GM18505 (cell line): ENCODE data around the gene HIGD1A.

Experiments used
- ATAC-seq: cut with Tn5 transposase; IDR thresholded peaks from one replicate; pipeline ENCODE4 v1.9.1; 2021; ENCODE audit not compliant: unreplicated experiment
- POLR2A ChIP-seq: IDR thresholded peaks from 4 replicates; pipeline ENCODE4 v1.6.1; 2011; ENCODE audit warnings: borderline replicate concordance; ENCODE audit not compliant: insufficient read depth, insufficient read length; ENCODE audit errors: extremely low read depth

Gene HIGD1A

DNA sequence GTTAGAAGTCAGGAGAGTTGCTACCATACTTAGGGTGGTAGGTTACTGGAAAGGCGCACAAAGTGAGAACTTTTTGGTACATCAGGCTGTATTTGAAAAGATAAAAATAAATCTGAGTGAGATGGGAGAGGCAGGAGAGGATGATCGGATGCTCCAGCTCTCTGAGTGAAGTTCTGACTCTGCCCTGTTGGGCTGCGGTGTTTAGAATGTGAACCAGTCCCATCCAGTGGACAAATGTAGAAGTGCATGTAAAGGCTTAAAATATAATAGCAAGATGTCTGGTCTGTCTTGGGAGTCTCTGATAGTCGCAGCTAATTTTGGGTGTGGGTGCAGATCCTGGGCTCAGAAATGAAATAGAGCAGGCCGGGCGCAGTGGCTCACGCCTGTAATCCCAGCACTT, 35.3 kb upstream of the HIGD1A start:
- no peak for TF ChIP-seq POLR2A
- ATAC-seq: peak; percentile 90

DNA sequence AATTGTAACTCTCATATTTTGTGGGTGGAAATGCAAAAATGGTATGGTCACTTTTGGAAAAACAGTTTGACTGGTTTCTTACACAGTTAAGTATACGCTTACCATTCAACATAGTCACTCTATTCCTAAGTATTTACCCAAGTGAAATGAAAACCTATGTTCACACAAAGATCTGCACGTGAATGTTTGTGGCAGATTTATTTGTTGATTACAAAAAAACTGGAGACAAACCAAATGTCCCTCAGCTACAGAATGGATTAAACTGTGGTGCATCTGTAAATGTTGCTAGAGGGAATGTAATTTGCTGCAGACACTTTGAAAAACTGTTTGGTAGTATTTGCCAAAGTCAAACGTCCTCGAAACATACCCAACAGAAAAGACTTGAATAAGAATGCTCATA, 34.3 kb upstream of the HIGD1A start:
- no peak for ATAC-seq
- TF ChIP-seq POLR2A: no peak

DNA sequence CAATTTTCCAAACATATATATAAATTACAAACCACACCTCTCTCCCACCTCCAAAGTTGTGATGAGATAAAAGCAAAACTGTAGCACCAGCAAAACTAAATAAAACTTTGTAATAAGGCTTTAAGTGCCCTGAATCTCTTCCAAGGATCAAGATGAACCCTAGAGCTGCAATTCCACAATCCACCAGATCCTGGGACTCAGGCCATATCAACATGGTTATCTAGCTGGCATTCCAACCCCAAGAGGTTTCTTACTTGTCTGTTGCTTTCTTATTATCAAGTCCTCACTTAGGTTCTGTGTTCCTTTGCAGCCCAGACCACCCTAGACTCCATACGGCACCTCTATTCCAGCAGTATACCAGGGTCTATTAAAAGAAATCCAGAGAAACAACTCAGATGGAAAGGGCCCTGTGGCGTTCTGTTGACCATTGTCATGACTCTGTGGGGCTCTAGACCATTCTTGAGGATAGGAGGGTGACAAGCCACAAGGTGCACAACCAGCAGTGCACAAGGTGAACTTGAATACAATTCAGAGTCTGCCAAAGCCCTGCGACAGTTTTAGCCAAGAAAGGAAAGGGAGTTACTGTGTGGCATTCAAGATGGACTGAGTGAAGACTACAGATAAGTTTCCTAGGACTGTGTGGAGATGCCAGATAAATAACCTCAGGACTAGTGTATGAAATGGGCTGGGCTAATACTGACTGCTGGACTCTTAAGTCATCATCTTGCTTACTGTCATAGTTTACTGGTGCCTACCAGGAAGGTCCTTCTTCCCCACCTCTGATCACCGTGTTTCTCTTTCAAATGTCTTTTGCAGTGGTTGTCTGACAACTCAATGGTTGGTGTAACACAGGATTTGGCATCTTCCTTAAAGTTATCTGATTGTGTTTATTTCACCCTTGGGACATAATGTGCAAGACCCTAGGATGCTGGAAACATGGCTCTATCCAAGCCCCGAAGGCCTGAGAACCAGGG, 32.1 kb upstream of the HIGD1A start:
- TF ChIP-seq POLR2A: no peak
- ATAC-seq: no peak

DNA sequence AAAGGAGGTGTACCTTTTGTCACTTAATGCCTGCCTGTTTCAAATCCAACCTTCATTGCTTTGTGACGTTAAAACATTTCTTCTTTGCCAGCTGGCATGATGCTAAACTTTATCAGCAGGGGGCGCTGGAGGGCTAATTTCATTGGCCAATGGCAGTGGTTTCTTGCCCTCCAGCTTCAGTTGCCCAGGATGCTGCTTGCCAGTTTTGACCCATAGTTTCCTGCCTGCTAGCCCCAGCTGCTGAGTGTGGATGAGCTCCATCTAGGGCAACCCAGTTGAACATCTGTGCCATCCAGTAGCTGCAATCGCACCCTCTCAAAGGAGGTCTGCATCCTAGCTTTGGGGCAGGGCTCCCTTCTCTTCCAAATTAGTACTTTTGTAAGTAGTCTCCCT, 27.0 kb upstream of the HIGD1A start:
- no peak for ATAC-seq
- TF ChIP-seq POLR2A: no peak

DNA sequence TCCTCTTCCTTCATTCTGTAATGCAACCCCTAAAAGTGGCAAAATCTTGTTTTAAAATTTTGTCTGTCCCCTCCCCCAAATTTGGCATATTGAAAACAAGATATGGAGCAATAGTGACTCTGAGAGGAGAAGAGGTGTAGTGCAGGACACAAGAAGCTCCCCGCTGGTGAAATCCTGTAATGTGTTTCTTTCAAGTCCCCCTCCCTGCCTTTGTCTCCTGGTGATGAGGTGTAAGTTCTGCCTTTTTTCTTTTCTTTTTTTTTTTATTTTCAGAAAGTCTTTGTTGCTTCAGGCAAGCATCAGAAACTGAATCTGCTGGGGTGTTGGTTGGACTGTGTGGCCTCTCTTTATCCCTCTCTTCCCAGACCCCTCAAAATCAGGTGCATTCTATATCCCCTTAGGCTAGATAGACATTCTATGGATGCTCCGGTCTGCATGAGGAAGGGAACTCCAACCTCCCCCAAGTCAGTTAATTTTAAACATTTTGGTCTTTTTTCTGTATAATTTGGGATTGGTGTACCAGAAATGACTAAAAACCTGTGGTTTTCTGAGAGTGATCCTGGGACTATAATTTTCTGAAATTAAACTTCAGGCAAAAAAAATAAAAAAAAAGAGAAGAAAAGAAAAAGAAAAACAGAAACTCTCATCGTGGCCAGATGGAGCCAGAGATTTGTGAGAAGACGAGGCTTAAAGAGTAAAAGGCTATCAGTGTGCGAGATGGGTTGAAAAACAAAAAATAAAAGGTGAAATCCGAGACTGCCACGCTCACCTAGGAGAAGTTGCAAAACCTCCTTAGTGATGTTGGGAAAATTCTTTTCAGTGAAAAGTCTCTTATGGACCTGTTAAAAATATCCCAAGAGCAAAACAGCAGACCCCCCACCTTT, 26.4 kb upstream of the HIGD1A start:
- ATAC-seq: no peak
- TF ChIP-seq POLR2A: no peak

DNA sequence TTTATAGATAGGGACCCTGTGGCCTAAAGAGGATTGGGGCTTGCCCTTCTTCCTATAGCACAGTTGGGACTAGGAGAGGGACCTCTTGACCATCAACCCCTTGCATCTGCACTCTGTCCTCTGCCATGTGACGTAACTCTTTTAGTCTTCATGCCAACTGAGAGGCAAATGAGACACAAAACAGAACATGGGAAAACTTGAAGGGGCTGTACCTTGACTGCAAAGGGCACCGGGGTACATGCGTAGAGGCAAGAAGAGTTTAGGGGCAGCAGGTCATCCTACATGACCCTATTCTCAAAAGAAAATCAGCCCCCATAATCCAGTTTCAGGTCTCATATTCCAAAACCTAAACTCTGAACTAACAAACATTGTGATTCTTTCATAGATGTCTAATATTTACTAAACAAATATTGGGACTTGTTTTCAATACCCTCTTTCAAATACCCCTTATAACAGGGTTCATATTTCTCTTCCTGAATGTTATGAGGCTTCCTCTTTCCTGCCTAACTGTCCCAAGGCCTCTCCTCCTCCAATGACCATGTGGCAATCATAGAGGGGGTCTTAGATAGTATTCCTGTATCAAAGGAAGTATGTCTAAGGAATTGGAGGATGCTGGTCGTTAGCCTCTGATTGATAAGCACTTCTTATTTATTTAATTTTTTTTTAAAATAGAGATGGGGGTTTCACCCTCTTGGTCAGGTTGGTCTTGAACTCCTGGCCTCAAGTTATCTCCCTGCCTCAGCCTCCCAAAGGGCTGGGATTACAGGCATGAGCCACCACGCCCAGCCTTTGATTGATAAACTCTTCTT, 25.5 kb upstream of the HIGD1A start:
- no peak for ATAC-seq
- no peak for TF ChIP-seq POLR2A

DNA sequence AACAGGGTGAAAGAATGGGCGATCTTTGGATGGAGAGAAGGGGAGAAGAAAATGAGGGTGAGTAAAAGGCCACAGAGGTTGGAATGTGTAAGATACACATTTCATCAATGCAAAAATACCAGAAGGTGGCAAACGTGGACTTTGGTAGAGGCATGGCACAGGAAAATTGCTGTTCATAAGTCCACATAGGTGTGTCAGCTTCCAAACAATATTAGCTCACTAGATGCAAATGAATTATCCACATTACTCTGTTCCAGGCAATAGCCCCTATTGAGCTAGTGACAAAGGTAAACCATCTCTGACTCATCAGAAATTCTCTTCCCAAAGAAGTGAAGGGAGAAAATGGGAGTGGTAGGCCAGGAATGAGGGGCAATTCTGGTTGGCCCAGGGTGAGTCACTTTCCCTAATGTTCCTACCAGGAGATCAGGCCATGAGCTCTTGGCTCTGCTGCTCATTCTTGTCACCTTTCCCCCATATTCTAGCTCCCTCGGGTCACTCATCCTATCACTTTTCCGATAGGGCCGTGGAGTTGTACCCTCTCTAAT, 24.9 kb upstream of the HIGD1A start:
- no peak for ATAC-seq
- TF ChIP-seq POLR2A: no peak

DNA sequence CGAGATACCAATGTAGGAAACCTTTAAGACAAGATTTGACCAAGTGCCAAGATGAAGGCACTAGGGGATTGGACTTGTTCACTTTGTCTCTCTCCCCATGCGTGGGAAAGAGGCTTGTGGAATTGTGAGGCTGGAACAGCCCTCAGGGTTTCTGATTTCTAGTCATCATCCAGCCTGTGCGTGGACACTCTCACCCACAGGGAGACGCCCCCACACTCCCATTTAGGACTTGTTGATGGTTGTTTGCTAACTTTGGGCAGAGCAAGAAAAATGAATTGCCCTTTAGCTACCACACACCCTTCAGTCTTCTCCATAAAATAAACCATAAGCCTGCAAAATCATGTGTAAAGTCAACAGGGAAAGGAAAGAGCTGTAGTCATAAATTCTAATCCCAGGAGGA, 23.4 kb upstream of the HIGD1A start:
- ATAC-seq: no peak

DNA sequence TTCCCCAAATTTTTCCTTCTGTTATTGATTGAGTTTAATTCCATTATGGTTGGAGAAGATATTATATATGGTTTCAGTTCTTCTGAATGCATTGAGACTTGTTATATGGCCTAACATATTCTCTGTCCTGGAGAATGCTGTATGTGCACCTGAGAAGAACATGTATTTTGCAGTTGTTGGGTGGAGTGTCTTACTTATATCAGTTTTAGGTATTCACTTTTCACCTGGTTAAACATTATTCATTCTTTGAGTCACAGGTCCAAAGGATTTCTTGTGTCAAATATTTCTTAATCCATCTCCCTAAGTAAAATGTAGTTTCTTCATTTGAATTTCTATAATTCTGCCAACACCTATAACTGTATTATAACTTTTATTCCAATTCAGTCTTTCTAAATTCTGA, 22.7 kb upstream of the HIGD1A start:
- ATAC-seq: no peak
- TF ChIP-seq POLR2A: no peak

More for the DNA sequence above, 23.4 kb upstream of the HIGD1A start:
- TF ChIP-seq POLR2A: no peak

DNA sequence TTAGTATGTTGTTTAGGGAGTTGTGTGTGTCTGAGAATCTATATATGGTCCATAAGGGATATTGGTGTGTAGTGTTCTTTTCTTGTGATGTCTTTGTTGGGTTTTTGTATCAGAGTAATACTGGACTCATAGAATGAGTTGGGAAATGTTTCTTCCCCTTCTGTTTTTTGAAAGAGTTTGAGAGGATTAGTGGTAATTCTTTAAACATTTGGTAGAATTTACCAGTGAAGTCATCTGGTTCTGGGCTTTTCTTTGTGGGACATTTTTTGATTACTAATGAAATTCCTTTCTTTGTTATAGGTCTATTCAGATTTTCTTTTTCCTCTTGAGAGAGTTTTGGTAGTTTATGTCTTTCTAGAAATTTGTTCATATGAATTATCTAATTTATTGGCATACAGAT, 21.9 kb upstream of the HIGD1A start:
- ATAC-seq: no peak
- no peak for TF ChIP-seq POLR2A

DNA sequence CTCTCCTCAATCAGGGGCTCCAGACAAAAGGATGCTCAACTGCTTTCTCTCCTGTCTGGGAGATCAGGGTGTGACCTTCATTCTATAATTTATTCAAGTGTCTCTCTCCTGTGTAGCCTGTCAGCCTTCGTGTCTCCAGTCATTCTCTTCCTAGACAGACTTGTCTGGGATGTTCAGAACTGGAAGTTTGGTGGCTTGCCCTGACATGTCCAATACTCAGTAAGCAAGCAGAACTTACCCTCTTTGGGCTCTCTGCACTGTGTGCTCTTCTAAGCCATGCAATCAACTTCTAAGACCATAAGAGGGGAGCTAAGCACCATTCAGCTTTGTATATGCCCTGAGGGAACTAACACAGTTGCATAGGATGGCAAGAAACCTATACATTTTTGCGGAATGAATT, 19.1 kb upstream of the HIGD1A start:
- no peak for ATAC-seq
- no peak for TF ChIP-seq POLR2A

DNA sequence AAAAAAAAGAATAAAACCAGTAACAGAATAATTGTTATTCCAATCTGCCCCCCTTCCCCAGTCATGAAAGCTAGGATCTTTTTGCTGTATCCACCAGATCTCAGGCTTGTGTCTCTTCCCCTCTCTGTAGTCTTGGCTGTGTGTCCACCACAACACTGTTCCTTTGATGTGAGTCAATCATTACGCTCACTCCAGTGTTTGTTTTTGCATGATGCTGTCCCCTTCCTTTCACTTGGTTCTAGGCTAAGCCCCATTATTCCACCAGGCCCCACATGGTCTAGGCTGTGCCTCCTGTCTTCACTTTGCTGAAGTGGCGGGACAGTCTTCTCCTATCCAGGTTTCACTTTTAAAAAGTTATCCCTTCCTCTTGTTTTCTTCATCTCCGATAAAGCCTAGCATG, 18.5 kb upstream of the HIGD1A start:
- TF ChIP-seq POLR2A: no peak
- no peak for ATAC-seq

DNA sequence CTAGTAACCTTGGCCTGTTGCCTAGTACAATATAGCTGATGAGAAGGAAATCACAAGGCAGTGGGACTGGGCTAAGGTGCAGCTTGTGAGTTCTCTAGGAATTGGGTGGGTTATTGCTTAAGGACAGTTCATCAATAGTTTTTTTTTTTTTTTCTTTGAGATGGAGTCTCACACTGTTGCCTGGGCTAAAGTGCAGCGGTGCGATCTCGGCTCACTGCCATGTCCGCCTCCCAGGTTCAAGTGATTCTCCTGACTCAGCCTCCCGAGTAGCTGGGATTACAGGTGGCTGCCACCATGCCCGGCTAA, 16.4 kb upstream of the HIGD1A start:
- no peak for TF ChIP-seq POLR2A
- ATAC-seq: no peak
